D341Med (cell line): ENCODE results near the gene VWA2.

ENCODE experiments used
- DNase-seq: peaks from one replicate; pipeline ENCODE4 v3.0.0; 2012; ENCODE audit warnings: low spot score

The VWA2 gene

DNA sequence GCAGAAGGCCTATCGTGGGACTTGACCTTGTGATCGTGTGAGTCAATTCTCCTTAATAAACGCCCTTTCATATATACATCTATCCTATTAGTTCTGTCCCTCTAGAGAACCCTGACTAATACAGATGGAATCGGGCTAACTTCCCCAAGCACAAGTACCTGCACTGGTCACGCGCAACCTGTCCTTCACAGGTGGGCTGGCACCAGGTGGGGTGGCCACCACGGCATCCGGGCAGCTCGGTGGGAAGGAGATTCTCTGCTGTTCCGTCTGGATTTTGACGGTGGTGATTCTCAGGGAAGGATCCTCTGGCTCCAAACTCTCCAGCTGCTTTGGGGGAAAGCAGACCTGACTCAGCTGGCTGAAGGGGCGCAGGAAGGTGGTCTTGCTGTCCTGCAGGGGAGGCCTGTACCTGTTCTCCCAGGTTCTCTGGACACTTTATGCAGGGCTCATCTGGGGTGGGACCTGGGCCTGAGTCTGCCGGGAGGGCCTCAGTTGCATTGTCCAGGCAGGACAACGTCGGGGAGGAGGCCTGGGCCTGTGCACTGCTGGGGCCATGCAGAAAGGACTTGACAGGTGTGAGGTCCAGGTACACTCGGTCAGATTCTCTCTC is 61.1 kb downstream of the VWA2 start:
- no peak for DNase-seq

DNA sequence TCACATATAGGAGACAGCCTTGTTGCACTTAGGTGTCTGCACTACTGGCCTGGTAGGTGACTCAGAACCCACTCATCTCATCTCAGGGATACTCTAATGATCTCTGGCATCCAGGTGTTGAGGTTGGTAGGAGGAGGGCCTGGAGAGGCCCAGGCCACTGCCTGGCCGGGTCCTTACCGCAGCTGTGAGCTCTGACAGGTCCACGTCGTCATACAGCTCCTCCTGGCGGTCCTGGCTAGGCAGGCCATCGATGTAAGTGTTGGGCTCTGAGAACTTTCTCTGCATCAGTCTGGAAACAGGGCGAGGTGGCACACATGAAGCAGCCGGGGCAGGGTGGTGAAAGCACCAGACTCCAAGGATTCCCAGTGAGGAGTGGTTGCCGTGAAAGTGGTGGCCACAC is 62.1 kb downstream of the VWA2 start:
- DNase-seq, result no peak

DNA sequence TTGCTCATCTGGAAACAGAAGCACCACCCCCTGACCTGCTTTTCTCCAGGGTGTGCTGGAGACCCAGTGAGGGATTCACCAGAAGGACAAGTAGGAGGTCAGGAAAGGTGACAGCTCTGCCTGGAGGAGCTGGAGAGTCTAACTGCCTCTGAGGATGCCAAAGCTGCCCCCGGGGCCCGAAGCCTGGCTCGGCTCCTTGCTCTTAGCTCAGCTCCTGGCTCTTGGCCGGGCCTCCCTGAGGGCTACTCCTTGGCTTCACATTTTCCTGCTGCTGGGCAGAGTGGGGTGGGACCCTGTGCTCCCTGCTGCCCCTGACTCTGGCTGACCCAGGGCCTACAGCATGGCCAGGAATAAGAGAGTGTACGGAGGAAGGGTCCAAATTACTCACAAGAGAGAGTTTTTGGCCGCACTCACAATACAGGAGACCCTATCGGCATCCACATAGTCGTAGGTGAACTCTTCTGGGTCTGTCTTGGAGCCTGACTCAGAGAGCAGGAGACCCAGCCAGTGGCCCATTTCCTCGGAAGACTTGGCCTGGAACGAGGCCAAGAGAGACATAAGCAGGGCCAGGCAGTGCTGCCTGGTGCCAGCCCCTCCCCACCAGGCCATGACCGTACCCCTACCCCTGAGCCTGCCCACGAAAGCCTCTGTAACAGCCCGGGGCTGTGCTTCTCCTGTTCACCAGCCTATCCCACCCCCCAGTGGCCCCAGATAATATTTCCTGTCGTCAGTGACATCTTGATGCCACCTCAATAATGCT is 63.1 kb downstream of the VWA2 start:
- no peak for DNase-seq

DNA sequence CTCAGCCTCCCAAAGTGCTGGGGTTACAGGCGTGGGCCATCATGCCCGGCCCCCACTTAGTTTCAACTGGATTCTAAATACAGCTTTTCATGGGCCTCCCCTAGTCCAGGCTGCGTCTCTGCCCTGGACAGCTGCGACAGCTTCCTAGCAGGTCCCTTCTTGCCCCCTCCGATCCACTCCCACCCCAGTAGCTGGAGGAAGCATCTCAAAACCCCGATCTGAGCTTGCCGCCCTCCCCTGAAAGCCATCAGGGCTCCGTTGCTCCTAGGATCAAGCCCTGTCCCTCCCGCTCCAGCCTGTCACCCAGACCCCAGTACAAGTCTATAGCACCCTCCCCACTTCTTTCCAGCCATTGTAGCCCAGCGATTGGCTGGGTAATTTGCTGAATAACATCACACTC is 64.5 kb downstream of the VWA2 start:
- DNase-seq, result no peak

DNA sequence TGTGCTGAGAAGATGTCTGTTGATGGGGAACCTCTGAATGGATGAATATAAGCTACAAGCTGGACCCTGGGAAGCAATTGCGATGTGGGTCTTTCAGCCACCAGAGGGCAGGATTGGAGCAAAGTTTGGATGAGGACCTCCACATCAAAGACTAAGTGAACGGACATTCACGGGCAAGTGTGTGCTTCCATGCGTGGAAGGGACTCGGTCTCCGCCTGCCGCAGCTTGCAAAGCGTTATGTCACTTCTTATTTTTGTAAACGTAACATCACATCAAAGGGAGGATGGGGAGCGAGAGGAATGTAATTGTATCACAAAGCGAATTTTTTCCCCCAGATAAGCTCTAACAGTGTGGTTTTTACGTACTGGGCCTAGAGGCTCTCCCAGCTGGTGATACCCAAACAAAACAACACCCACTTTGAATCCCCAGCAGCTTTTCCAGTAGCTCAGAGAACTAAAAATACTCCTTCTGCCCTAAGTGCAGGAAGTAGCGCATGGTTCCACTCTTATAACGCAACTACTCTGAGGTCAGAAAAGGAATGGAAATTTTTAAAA is 65.0 kb downstream of the VWA2 start:
- DNase-seq, result peak; percentile 34

DNA sequence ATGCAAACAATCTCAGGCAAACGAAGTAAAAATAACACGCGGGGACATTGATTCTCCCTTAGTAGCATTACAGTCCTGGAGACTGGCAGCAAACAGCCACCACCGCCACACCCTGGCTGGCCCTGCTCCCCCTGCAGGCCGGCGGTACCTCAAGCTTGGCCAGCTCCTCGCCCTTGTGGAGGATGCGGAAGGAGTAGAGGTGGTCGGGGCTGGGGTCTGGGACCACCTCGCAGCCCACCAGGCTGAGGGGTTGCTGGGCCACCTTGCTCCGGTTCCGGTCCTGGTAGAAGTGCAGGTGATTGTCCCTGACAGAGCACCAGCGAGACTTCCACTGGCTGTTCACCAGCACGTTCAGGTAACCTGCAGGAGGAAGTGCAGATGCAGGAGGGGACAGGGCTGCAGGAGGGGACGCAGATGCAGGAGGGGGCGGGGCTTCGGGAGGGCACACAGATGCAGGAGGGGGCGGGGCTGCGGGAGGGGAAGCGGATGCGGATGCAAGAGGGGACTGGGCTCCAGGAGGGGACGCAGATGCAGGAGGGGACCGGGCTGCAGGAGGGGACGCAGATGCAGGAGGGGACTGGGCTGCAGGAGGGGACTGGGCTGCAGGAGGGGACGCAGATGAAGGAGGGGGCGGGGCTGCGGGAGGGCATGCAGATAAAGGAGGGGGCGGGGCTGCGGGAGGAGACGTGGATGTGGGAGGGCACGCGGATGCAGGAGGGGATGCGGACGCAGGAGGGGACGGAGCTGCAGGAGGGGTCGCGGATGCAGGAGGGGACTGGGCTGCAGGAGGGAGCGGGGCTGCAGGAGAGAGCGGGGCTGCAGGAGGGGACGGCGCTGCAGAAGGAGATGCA is 65.7 kb downstream of the VWA2 start:
- no peak for DNase-seq

DNA sequence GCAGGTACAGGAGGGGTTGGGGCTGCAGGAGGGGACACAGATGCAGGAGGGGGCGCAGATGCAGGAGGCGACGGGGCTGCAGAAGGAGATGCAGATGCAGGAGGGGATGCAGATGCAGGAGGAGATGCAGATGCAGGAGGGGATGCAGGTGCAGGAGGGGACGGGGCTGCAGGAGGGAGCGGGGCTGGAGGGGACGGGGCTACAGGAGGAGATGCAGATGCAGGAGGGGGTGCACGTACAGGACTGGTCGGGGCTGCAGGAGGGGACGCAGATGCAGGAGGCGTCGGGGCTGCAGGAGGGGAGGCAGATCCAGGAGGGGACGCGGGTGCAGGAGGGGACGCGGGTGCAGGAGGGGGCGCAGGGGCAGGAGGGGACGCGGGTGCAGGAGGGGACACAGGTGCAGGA is 66.5 kb downstream of the VWA2 start:
- no peak for DNase-seq

DNA sequence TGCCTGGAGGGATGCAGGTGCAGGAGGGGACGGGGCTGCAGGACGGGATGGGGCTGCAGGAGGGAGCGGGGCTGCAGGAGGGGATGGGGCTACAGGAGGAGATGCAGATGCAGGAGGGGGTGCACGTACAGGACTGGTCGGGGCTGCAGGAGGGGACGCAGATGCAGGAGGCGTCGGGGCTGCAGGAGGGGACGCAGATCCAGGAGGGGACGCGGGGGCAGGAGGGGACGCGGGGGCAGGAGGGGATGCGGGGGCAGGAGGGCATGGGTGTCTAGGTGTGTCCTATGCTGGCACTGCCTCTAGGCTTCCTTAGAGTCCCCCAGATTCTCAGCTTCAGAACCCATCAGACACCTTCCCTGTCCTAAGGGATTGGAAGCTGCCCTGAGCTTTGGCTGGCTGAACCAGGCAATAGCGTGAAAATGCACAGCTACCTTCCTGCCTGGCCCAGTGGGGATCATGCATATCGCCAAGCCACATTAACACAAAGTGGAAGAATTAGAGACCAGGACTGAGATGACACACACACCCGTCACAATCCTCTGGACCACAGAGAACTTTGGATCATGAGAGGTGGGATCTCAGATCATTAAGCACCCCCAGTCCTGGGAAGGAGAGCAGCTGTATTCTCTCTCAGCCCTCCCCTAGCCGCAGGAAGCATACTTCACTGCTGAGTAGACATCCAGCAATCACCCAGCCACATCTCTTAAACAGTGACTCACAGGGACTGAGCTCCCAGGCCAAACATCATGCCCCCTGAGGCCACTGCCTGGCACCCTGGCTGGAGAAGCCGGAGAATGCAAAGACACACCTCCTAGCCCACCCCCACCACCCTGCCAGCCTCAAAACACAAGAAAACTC is 67.3 kb downstream of the VWA2 start:
- DNase-seq, result no peak

DNA sequence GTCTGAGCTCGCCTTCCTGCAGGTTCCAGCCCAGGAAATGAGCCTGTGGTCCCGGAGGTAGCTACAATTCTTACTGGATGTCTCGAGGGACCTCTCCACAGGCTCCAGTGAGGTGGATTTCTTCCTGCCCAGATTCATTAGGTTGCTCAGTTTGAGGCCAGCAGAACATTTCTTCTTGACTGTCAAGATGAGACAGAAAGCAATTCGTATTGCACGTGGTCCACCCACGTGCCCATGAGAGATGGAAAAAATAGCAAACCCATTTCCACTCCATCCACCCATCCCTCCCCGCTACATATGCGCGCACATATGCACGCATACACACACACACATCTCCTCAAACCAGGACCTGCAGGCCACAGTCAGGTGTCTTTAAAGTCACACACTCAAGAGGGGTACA is 68.7 kb downstream of the VWA2 start:
- DNase-seq, result no peak

DNA sequence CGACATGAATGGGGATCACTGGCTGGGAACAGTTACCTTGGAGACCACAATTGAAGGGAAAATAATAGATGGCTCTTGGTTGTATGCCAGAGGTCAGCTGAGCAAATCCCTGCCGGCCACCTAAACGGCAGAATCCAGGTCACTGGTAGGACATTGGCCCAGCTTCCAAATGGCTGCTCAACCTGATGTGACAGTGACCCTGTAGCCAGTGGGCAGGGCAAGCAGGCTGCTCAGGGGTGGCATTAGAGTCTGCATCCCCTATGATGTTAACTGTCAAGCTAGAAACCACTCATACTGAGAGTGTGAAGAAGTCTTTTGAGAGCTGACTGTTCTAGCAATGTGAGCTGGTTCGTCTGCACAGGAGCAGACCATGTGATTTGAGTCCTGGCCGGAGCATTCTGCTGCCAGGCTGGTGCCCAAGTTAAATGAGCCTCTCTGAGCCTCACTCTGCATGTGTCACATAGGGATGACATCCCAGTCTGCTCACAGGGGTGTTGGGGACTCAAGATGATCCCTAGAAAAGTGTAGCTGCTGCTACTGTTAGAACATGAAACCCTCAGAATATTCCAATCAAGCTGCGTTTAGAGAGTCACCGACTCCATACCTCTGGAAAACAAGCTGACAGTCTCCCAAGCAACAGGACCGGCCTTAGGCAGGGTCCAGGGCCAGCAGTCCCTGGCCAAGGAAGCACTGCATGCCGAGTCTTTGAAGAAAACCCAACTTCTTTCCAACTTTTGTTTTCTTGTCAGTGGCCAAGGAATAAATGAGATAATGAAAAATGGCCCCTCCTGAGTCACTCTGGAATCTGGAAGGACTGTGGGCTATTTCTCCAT is 69.7 kb downstream of the VWA2 start:
- DNase-seq, result no peak

DNA sequence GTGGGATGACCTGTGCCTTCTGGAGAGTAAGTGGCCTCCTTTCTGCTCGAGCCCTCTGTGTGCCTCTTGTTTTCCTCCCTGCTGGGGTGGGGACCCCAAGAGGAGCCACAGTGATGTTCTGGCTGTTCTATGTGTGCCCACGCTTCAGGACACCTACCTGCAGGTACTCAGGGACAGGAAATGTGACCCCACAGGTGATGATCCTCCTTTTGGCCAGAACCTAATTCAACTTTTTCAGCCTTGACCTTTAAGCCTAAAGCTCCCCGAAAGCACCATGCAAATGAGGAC is 70.3 kb downstream of the VWA2 start:
- no peak for DNase-seq

DNA sequence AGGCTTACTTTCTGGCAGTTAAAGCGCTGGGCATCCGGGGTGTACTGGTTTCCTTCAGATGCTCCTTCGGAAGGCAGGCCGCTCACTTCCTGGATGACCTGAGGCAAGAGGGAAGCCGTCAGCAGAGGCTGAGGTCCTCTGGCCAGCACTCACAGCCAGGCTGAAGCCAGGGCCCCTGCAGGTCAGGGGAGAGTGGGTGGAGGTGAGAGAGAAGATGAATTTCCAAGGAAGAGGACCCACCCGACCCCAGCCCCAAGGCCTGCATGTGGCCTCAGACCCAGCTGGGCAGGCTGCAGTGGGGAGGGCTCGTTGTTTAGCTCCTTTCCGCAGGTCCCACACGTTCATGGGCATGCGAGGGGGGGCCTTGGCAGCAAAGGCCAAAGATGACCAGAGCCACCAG is 71.3 kb downstream of the VWA2 start:
- DNase-seq, result no peak

DNA sequence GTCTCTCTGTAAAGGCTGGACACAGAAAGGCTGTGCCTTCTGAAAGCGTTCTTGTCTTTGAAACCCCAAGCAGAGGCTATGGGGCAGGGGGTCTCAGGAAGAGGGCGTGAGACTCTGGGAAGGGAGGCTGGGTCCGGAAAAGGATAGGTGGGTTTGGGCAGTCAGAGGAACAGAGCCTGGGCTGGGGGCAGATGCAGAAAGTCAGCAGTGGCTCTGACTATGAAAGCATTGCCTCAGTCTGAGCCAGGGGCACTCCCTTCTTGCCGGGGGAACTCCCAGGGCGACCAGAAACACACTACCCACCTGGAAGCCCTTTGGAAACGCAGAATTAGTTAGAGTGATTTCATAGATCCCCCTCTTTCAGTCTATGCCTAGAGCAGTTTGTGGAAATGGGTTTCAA is 72.0 kb downstream of the VWA2 start:
- no peak for DNase-seq

DNA sequence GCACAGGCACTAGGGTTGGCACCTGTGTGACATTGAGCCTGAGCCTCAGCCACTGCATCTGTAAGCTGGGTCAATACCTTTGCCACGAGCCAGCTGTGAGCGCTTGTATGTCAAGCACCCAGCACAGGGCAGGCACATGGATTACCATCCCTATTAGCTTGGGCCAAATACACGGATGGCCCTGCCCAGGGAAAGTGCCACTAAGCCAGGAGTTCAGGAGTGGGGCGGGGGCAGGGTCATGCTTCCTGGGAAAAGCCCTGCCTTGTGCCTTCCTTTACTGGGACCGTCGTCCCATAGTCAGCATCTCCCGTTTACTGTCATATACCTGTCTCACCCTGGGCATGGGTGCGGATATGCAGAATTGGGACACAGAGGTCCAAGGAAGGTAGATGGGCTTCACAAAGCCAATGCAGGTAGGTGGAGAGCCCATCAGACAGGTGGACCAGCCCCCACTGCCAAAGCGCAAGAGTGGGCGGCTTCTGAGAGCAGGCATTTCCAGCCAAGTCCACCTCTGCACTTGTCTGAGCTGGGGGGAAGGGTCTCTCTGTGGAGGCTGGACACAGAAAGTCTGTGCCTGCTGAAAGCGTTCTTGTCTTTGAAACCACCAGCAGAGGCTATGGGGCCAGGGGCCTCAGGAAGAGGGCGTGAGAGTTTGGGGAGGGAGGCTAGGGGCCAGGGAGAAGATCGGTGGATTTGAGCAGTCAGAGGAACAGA is 72.6 kb downstream of the VWA2 start:
- DNase-seq, result no peak

DNA sequence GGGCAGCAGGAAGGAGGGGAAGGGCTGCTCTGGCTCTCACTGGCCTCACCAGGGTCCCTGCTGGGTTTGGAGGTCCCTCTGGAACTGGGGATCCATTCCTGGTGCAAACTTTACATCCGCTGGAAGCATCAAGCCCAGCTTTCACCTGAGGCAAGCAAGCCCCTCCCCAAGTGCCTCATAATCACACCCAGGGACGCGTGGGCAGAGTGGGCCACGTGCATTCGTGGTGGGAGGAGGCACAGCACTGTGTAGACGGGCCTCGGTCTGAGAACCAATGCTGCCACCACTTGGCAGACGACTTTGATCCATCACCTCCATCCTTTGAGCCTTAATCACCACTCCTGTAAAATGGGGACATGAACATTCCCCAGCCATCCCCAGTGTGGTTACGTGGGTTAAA is 74.1 kb downstream of the VWA2 start:
- DNase-seq, result no peak

DNA sequence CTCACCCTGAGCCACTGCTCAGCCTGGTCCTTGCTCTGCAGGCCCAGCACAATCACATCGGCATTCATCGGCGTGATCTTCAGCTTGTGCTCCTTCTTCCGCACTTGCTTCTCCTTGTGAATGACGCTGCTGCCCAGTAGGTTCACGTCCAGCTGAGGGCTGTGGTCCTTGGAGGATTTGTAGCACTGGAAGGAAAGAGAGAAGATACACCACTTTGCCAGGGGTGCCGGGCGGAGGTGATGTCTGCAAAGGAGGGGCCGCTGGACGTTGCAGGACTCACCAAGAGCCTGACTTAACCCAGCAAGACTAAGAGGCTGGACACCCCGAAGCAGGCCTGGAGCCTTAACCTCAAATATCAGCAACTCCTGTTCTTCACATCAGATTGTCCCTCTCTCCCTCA is 74.8 kb downstream of the VWA2 start:
- no peak for DNase-seq

DNA sequence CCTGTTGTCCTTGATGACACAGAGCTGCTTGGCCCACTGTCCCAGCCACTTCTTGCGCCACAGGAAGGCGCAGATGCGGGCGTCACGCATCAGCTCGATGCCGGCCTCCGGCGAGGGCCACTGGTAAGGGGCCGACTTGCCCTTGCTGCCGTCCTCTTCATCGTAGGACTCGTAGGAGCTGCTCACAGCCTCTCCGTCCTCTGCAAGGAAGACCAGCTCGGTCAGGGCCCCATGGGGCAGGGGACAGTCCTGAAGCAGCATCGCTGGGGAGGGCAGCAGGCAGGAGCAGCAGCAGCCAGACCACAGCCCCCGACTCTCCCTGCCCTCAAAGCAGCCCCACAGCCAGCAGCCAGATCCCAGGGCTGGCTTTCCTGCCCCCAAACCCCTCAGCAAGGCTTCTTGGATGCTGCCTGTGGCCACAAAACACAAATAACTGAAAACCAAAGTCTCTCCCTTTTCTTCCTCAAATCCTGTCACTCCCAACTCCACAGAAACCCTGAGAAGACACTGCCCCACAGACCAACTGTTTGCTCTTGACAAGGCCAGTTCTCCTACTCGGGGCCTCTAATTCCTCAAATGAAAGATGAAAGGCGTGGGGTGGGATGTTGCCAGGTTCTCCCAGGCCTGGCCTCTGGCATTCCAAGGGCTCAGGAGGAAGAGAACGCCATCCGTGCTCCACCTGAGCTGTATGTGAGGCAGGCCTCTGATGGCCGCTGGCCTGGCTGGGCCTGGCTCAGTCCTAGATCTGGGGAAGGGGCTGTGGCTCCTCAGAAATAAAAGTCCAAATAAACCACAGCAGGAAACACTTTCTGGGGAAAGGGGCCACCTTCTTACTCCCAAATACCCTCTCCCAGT is 76.7 kb downstream of the VWA2 start:
- DNase-seq, result no peak

DNA sequence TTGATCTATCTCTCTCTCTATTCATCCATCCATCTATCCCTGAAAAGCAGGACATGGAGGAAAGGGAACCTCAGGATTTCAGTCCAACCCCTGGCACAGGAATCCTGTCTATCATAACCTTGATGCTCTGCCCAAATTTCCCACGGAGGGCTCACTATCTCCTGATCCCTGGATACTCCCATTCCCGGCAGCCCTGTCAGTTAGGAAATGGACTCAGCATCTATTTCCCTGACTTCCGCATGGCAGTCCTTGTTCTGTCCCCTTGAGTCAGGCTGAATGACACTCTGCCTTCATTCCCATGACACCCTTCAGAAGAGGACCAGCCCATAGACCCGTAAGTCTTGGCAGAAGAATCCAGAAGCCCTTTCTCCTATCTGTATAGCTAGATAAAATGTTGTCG is 77.7 kb downstream of the VWA2 start:
- DNase-seq, result no peak

DNA sequence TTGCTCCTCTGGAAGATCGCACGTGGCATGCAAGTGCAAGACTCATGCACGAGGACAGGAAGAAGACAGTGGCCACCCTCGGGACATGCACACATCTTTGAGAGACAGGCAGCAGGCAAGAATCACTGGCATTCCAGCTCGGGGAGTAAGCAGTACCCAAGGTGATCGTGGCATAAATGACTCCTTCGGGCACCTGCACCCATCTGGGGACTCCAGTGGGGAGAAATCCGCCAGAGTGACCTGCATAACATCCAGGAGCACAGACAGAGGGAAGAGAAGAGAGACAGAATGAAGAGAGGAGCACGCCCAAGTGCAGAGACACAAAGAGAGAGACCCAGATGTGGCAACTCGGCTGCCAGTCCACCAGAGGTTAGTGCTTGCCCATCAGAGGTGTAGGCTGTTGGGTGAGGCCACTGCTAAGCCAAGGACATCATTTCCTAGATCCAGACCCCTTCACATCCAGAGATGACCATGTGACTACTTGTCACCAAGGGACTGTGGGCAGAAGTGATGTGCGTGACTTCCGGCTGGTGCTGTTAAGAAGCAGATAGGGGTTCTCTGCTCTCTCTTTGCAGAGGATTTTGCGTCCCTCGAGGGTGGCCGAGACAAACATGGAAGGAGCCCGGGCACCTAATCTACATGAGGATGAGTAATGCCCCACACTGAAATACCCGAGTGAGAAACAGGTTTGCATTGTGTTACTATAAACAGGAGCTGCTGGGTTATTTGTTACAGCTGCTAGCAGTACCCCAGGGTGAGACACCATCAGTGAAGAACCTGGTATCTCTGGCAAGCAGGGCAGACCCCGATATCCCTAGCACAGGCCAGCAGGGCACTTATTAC is 80.6 kb downstream of the VWA2 start:
- no peak for DNase-seq
